Lower lobe of right lung (tissue), 2 donors: ENCODE results near the gene CREG1. TPM values are rescaled to one million over a fixed set of nuclear protein-coding genes. Genes with fewer than 3 reads are reported as not detected.

Experiments used
- ATAC-seq, 2 donors: fragments of 200-7000 bp; cut with Tn5 transposase; one replicate each; pipeline ENCODE4 v1.9.1; 2020 to 2022; ENCODE audit warnings: mild to moderate bottlenecking in 2 of 2, moderate library complexity in 2 of 2
- DNase-seq: peaks from one replicate; pipeline ENCODE4 v3.0.0-alpha.2; 2020
- H3K27ac ChIP-seq: fragments of 200-600 bp; one replicate; pipeline ENCODE4 v1.8.0; 2022
- H3K27me3 ChIP-seq: fragments of 200-600 bp; one replicate; pipeline ENCODE4 v1.8.0; 2022; ENCODE audit warnings: low read depth
- H3K36me3 ChIP-seq: fragments of 200-600 bp; one replicate; pipeline ENCODE4 v1.8.0; 2022; ENCODE audit warnings: mild to moderate bottlenecking
- H3K4me1 ChIP-seq: fragments of 200-600 bp; one replicate; pipeline ENCODE4 v1.8.0; 2022
- H3K4me3 ChIP-seq: fragments of 200-600 bp; one replicate; pipeline ENCODE4 v1.8.0; 2022; ENCODE audit warnings: mild to moderate bottlenecking
- H3K9me3 ChIP-seq: fragments of 200-600 bp; one replicate; pipeline ENCODE4 v1.8.0; 2022
- CTCF ChIP-seq: fragments of 200-600 bp; IDR thresholded peaks from one replicate; pipeline ENCODE4 v1.8.0; 2022; ENCODE audit warnings: antibody characterized with exemption, mild to moderate bottlenecking
- intact Hi-C: fragments of 100-400 bp; cut with DNase I; formaldehyde crosslinking; loops from one replicate; pipeline ENCODE4 v1.11.0; 2022
- total RNA-seq: library from RNA; stranded (reverse); fragmentation: NEBNext Ultra II Directional; extraction: Animal tissue kit (Norgen Biotek cat#: 25700); gene quantifications from one replicate; pipeline ENCODE4 v1.2.1, GENCODE V29; 2021
- donor health status: DM: no; HTN: yes; CAD: no; lungs with severe emphysema.

The CREG1 gene
- total RNA-seq, 1 donor from 2014 or later: 161 TPM

- TF ChIP-seq CTCF: no peak
- no peaks in the 10 kb centered on the region for H3K36me3 ChIP-seq
Observed at GRCh38 chr1:167594822-167595221, 41.3 kb upstream of the CREG1 start.

GRCh38 chr1:167593860-167594259, 40.3 kb upstream of the CREG1 start:
- Histone ChIP-seq H3K4me3 (no peak overlapping the region), H3K27me3 (no peaks in the 10 kb centered on the region), H3K36me3 (no peaks in the 10 kb centered on the region), H3K9me3 (no peaks in the 10 kb centered on the region), H3K4me1 (no peaks in the 10 kb centered on the region), H3K27ac (no peak overlapping the region)
- DNase-seq: no peak
- intact Hi-C loops: no loop called here
- no peak for TF ChIP-seq CTCF
- peak; percentile 43 to 52 for ATAC-seq

More at GRCh38 chr1:167594822-167595221, 41.3 kb upstream of the CREG1 start:
- no peak for ATAC-seq
- H3K9me3 ChIP-seq: no peaks in the 10 kb centered on the region
- H3K27ac ChIP-seq: no peak overlapping the region
- DNase-seq: no peak
- intact Hi-C loops: no loop called here
- peaks cover 4% of the 10 kb centered on the region for H3K4me1 ChIP-seq
- H3K4me3 ChIP-seq: no peak overlapping the region
- no peaks in the 10 kb centered on the region for H3K27me3 ChIP-seq

GRCh38 chr1:167592475-167592874, 38.9 kb upstream of the CREG1 start:
- ATAC-seq: no peak
- no peak for DNase-seq
- Histone ChIP-seq H3K9me3 (no peaks in the 10 kb centered on the region), H3K27ac (no peak overlapping the region), H3K36me3 (no peaks in the 10 kb centered on the region), H3K4me1 (no peaks in the 10 kb centered on the region), H3K27me3 (no peaks in the 10 kb centered on the region), H3K4me3 (no peak overlapping the region)
- TF ChIP-seq CTCF: no peak
- intact Hi-C loops: no loop called here

- no peak overlapping the region for H3K4me3 ChIP-seq
- no peak for TF ChIP-seq CTCF
- no peaks in the 10 kb centered on the region for H3K36me3 ChIP-seq
- intact Hi-C loops: no loop called here
- no peaks in the 10 kb centered on the region for H3K9me3 ChIP-seq
- H3K27me3 ChIP-seq: no peaks in the 10 kb centered on the region
- H3K4me1 ChIP-seq: no peaks in the 10 kb centered on the region
- H3K27ac ChIP-seq: no peak overlapping the region
- no peak for ATAC-seq
- DNase-seq: no peak
Observed at GRCh38 chr1:167588361-167588760, 34.8 kb upstream of the CREG1 start.

- intact Hi-C loops: no loop called here
- ATAC-seq (no peak), DNase-seq (no peak)
- Histone ChIP-seq H3K9me3 (no peaks in the 10 kb centered on the region), H3K4me3 (no peak overlapping the region), H3K27me3 (no peaks in the 10 kb centered on the region), H3K27ac (no peak overlapping the region), H3K4me1 (no peaks in the 10 kb centered on the region), H3K36me3 (no peaks in the 10 kb centered on the region)
- TF ChIP-seq CTCF: no peak
Observed at GRCh38 chr1:167587872-167588271, 34.3 kb upstream of the CREG1 start.

GRCh38 chr1:167587342-167587741, 33.8 kb upstream of the CREG1 start:
- H3K4me1 ChIP-seq: no peaks in the 10 kb centered on the region
- H3K4me3 ChIP-seq: no peak overlapping the region
- H3K36me3 ChIP-seq: no peaks in the 10 kb centered on the region
- no peaks in the 10 kb centered on the region for H3K9me3 ChIP-seq
- TF ChIP-seq CTCF: no peak
- no peaks in the 10 kb centered on the region for H3K27me3 ChIP-seq
- intact Hi-C loops: no loop called here
- no peak overlapping the region for H3K27ac ChIP-seq
- DNase-seq: no peak
- ATAC-seq: no peak
